Right atrium auricular region (tissue), 2 donors: ENCODE measurements around the gene HHIP. TPM values are rescaled to one million over a fixed set of nuclear protein-coding genes. Genes with fewer than 3 reads are reported as not detected.

ENCODE experiments used
- DNase-seq: peaks from one replicate; pipeline ENCODE4 v3.0.0-alpha.2; 2019; ENCODE audit warnings: low spot score
- H3K27ac ChIP-seq, 2 donors: fragments of 200-600 bp; sonication (generic); 1 replicate in 1 of 2; 2 replicates in 1 of 2; pipeline ENCODE4 v1.5.1; 2016 to 2019
- H3K27me3 ChIP-seq, 2 donors: fragments of 200-600 bp; sonication (generic); one replicate each; pipeline versions ENCODE4 v1.5.1 to v1.6.0; 2017 to 2019
- H3K36me3 ChIP-seq: fragments of 200-600 bp; sonication (generic); one replicate; pipeline ENCODE4 v1.5.1; 2016
- H3K4me1 ChIP-seq, 2 donors: fragments of 200-600 bp; sonication (generic); one replicate each; pipeline versions ENCODE4 v1.5.1 to v1.6.0; 2017 to 2019
- H3K4me3 ChIP-seq, 2 donors: fragments of 200-600 bp; sonication (generic); 1 replicate in 1 of 2; 2 replicates in 1 of 2; pipeline ENCODE4 v1.5.1; 2017 to 2019; ENCODE audit warnings: mild to moderate bottlenecking in 1 of 2, moderate library complexity in 1 of 2
- H3K9me3 ChIP-seq, 2 donors: fragments of 200-600 bp; sonication (generic); one replicate each; pipeline ENCODE4 v1.5.1; 2019
- CTCF ChIP-seq, 2 donors: fragments of 200-600 bp; sonication (generic); IDR thresholded peaks; one replicate each; pipeline ENCODE4 v1.5.1; 2019; ENCODE audit warnings: antibody characterized with exemption in 2 of 2
- total RNA-seq, 2 donors: library from RNA; depleted of rRNA; stranded (reverse); fragments of >200 nt; gene quantifications; one replicate each; pipeline ENCODE4 v1.1.0, GENCODE V29; 2016

The HHIP gene
- total RNA-seq, 2 donors from 2014 or later = 0.31 to 14.5 TPM

- Histone ChIP-seq H3K27ac (no peak overlapping the region), H3K9me3 (no peaks in the 10 kb centered on the region), H3K4me1 (no peaks in the 10 kb centered on the region), H3K4me3 (no peak overlapping the region), H3K27me3 (no peaks in the 10 kb centered on the region), H3K36me3 (no peaks in the 10 kb centered on the region)
- DNase-seq = no peak
- no peak for TF ChIP-seq CTCF (IDR thresholded peaks at IDR 0.05)
Observed at GRCh38 chr4:144739511-144740033, 93.6 kb downstream of the HHIP start.

GRCh38 chr4:144740316-144740715 lies 94.4 kb downstream of the HHIP start:
- Histone ChIP-seq H3K9me3 (no peaks in the 10 kb centered on the region), H3K27me3 (no peaks in the 10 kb centered on the region), H3K4me1 (no peaks in the 10 kb centered on the region), H3K27ac (no peak overlapping the region), H3K4me3 (no peak overlapping the region), H3K36me3 (no peaks in the 10 kb centered on the region)
- DNase-seq = no peak
- TF ChIP-seq CTCF (IDR thresholded peaks at IDR 0.05) = no peak

- no peak for DNase-seq
- no peak for TF ChIP-seq CTCF (IDR thresholded peaks at IDR 0.05)
- Histone ChIP-seq H3K27ac (no peak overlapping the region), H3K4me1 (no peaks in the 10 kb centered on the region), H3K9me3 (no peaks in the 10 kb centered on the region), H3K36me3 (no peaks in the 10 kb centered on the region), H3K27me3 (no peaks in the 10 kb centered on the region), H3K4me3 (no peak overlapping the region)
Observed at GRCh38 chr4:144748814-144749555, 103.0 kb downstream of the HHIP start.

GRCh38 chr4:144750348-144750747 lies 104.4 kb downstream of the HHIP start:
- no peak for DNase-seq
- Histone ChIP-seq H3K4me3 (no peak overlapping the region), H3K27me3 (no peaks in the 10 kb centered on the region), H3K4me1 (no peaks in the 10 kb centered on the region), H3K27ac (no peak overlapping the region), H3K36me3 (no peaks in the 10 kb centered on the region), H3K9me3 (no peaks in the 10 kb centered on the region)
- no peak for TF ChIP-seq CTCF (IDR thresholded peaks at IDR 0.05)

- H3K4me1 ChIP-seq = no peaks in the 10 kb centered on the region
- no peak for TF ChIP-seq CTCF (IDR thresholded peaks at IDR 0.05)
- H3K9me3 ChIP-seq = no peaks in the 10 kb centered on the region
- DNase-seq = no peak
- no peak overlapping the region for H3K27ac ChIP-seq
- H3K4me3 ChIP-seq = no peak overlapping the region
- H3K36me3 ChIP-seq = no peaks in the 10 kb centered on the region
- H3K27me3 ChIP-seq = no peaks in the 10 kb centered on the region
Observed at GRCh38 chr4:144754562-144755410, 108.8 kb downstream of the HHIP start.
